Stomach (tissue), 4 donors: Measurements from ENCODE around the gene RPS16.
A peak's percentile ranks its signal among the peaks of the same experiment; 100 is the strongest.

Experiments
- CTCF ChIP-seq, 7 experiments: fragments of 450-650 bp in 4 of 7; fragments of 200-600 bp in 3 of 7; sonication (generic) in 3 of 7; IDR thresholded peaks; one replicate each; pipeline ENCODE4 v1.5.1; 2016 to 2019; ENCODE audit warnings: antibody characterized with exemption in 7 of 7, control low read depth in 2 of 7, mild to moderate bottlenecking in 1 of 7
- EP300 ChIP-seq: sonication (generic); formaldehyde crosslinking; IDR thresholded peaks from one replicate; pipeline ENCODE4 v1.6.1; 2017; ENCODE audit warnings: antibody characterized with exemption
- POLR2AphosphoS5 ChIP-seq, 3 donors: sonication (generic); formaldehyde crosslinking; IDR thresholded peaks; one replicate each; pipeline ENCODE4 v1.6.1; 2016; ENCODE audit warnings: antibody characterized with exemption in 3 of 3

GRCh38 chr19:39408392-39409207 lies 27.1 kb downstream of the RPS16 start:
- TF ChIP-seq POLR2AphosphoS5 (IDR thresholded peaks at IDR 0.05) (peak; percentile 0 to 90 (median 86)), CTCF (IDR thresholded peaks at IDR 0.05) (peak in 1 of 7 experiments; percentile 10), EP300 (no peak)
